ENCODE results near the gene CARMIL3.
"Not testable (repeated sequence)": the region's sequence is repeated elsewhere in the genome, so short reads cannot be mapped to it uniquely, and the experiment has no call there.

The CARMIL3 gene

GRCh38 chr14:24100197-24100981 lies 48.6 kb downstream of the CARMIL3 start:
- H3K9ac ChIP-seq (ENCODE audit: insufficient read length, low read depth), result no peak overlapping the region
- no peaks in the 10 kb centered on the region; the same call in 1 of the 2 replicates for H3K9me3 ChIP-seq (ENCODE audit: insufficient read depth, low read length)
- no peaks in the 10 kb centered on the region for H3K27me3 ChIP-seq (ENCODE audit: insufficient read depth, insufficient read length)
- H3K4me1 ChIP-seq (ENCODE audit: insufficient read depth, insufficient read length), result peaks cover 2% of the 10 kb centered on the region
- H3K36me3 ChIP-seq (ENCODE audit: insufficient read depth, insufficient read length, low read length), result peaks cover 63% of the 10 kb centered on the region
- H3K4me3 ChIP-seq (ENCODE audit: insufficient read length, low read depth), result no peak overlapping the region
- TF ChIP-seq ZNF274 (IDR thresholded peaks at IDR 0.05; ENCODE audit: low read depth, low read length) (no peak), SUZ12 (IDR thresholded peaks at IDR 0.05; ENCODE audit: extremely low read depth, insufficient read depth, insufficient read length) (no peak), YY1 (IDR thresholded peaks at IDR 0.05; ENCODE audit: insufficient read depth, insufficient read length) (no peak)
- no peak for DNase-seq (ENCODE audit: low read depth, low spot score)

- Histone ChIP-seq H3K9ac (ENCODE audit: insufficient read length, low read depth) (no peak overlapping the region), H3K9me3 (ENCODE audit: insufficient read depth, low read length) (no peaks in the 10 kb centered on the region; the same call in 1 of the 2 replicates), H3K4me3 (ENCODE audit: insufficient read length, low read depth) (no peak overlapping the region), H3K4me1 (ENCODE audit: insufficient read depth, insufficient read length) (no peaks in the 10 kb centered on the region), H3K36me3 (ENCODE audit: insufficient read depth, insufficient read length, low read length) (peaks cover 63% of the 10 kb centered on the region), H3K27me3 (ENCODE audit: insufficient read depth, insufficient read length) (no peaks in the 10 kb centered on the region)
- TF ChIP-seq ZNF274 (IDR thresholded peaks at IDR 0.05; ENCODE audit: low read depth, low read length), result no peak
- TF ChIP-seq SUZ12 (IDR thresholded peaks at IDR 0.05; ENCODE audit: extremely low read depth, insufficient read depth, insufficient read length), result no peak
- TF ChIP-seq YY1 (IDR thresholded peaks at IDR 0.05; ENCODE audit: insufficient read depth, insufficient read length), result no peak
- no peak for DNase-seq (ENCODE audit: low read depth, low spot score)
Measured at GRCh38 chr14:24100982-24101494, 49.2 kb downstream of the CARMIL3 start.

- TF ChIP-seq SUZ12 (IDR thresholded peaks at IDR 0.05; ENCODE audit: extremely low read depth, insufficient read depth, insufficient read length), result no peak
- no peak for TF ChIP-seq YY1 (IDR thresholded peaks at IDR 0.05; ENCODE audit: insufficient read depth, insufficient read length)
- no peak for TF ChIP-seq ZNF274 (IDR thresholded peaks at IDR 0.05; ENCODE audit: low read depth, low read length)
- no peak for DNase-seq (ENCODE audit: low read depth, low spot score)
- H3K27me3 ChIP-seq (ENCODE audit: insufficient read depth, insufficient read length), result no peaks in the 10 kb centered on the region
- H3K9me3 ChIP-seq (ENCODE audit: insufficient read depth, low read length), result no peaks in the 10 kb centered on the region; the same call in 1 of the 2 replicates
- H3K4me1 ChIP-seq (ENCODE audit: insufficient read depth, insufficient read length), result no peaks in the 10 kb centered on the region
- no peak overlapping the region for H3K4me3 ChIP-seq (ENCODE audit: insufficient read length, low read depth)
- peaks cover 55% of the 10 kb centered on the region for H3K36me3 ChIP-seq (ENCODE audit: insufficient read depth, insufficient read length, low read length)
- no peak overlapping the region for H3K9ac ChIP-seq (ENCODE audit: insufficient read length, low read depth)
Measured at GRCh38 chr14:24102357-24103048, 50.7 kb downstream of the CARMIL3 start.

- Histone ChIP-seq H3K36me3 (ENCODE audit: insufficient read depth, insufficient read length, low read length) (peaks cover 49% of the 10 kb centered on the region), H3K9me3 (ENCODE audit: insufficient read depth, low read length) (no peaks in the 10 kb centered on the region; the same call in 1 of the 2 replicates), H3K4me1 (ENCODE audit: insufficient read depth, insufficient read length) (no peaks in the 10 kb centered on the region), H3K9ac (ENCODE audit: insufficient read length, low read depth) (no peak overlapping the region), H3K27me3 (ENCODE audit: insufficient read depth, insufficient read length) (no peaks in the 10 kb centered on the region), H3K4me3 (ENCODE audit: insufficient read length, low read depth) (no peak overlapping the region)
- DNase-seq (ENCODE audit: low read depth, low spot score), result no peak
- TF ChIP-seq YY1 (IDR thresholded peaks at IDR 0.05; ENCODE audit: insufficient read depth, insufficient read length), result no peak
- TF ChIP-seq SUZ12 (IDR thresholded peaks at IDR 0.05; ENCODE audit: extremely low read depth, insufficient read depth, insufficient read length), result no peak
- no peak for TF ChIP-seq ZNF274 (IDR thresholded peaks at IDR 0.05; ENCODE audit: low read depth, low read length)
Measured at GRCh38 chr14:24103451-24103850, 51.6 kb downstream of the CARMIL3 start.

GRCh38 chr14:24105609-24106239 lies 53.9 kb downstream of the CARMIL3 start:
- not testable (repeated sequence) for DNase-seq (ENCODE audit: low read depth, low spot score); H3K9me3 ChIP-seq (ENCODE audit: insufficient read depth, low read length); H3K27me3 ChIP-seq (ENCODE audit: insufficient read depth, insufficient read length); H3K9ac ChIP-seq (ENCODE audit: insufficient read length, low read depth); H3K4me1 ChIP-seq (ENCODE audit: insufficient read depth, insufficient read length); H3K4me3 ChIP-seq (ENCODE audit: insufficient read length, low read depth)
- H3K36me3 ChIP-seq (ENCODE audit: insufficient read depth, insufficient read length, low read length), result peaks cover 28% of the 10 kb centered on the region

- Histone ChIP-seq H3K36me3 (ENCODE audit: insufficient read depth, insufficient read length, low read length) (peaks cover 21% of the 10 kb centered on the region), H3K4me3 (ENCODE audit: insufficient read length, low read depth) (no peak overlapping the region), H3K9ac (ENCODE audit: insufficient read length, low read depth) (no peak overlapping the region), H3K9me3 (ENCODE audit: insufficient read depth, low read length) (no peaks in the 10 kb centered on the region; the same call in 1 of the 2 replicates), H3K27me3 (ENCODE audit: insufficient read depth, insufficient read length) (no peaks in the 10 kb centered on the region), H3K4me1 (ENCODE audit: insufficient read depth, insufficient read length) (no peaks in the 10 kb centered on the region)
- DNase-seq (ENCODE audit: low read depth, low spot score), result no peak
- TF ChIP-seq ZNF274 (IDR thresholded peaks at IDR 0.05; ENCODE audit: low read depth, low read length) (no peak), SUZ12 (IDR thresholded peaks at IDR 0.05; ENCODE audit: extremely low read depth, insufficient read depth, insufficient read length) (no peak), YY1 (IDR thresholded peaks at IDR 0.05; ENCODE audit: insufficient read depth, insufficient read length) (no peak)
Measured at GRCh38 chr14:24106672-24107271, 55.0 kb downstream of the CARMIL3 start.
